Left colon (tissue), 2 donors: Measurements from ENCODE around the gene AFAP1. TPM values are rescaled to one million over a fixed set of nuclear protein-coding genes. Genes with fewer than 3 reads are reported as not detected.
A peak's percentile ranks its signal among the peaks of the same experiment; 100 is the strongest.

Experiments used
- ATAC-seq: fragments of 200-7000 bp; cut with Tn5 transposase; one replicate; pipeline ENCODE4 v1.9.1; 2020; ENCODE audit warnings: mild to moderate bottlenecking, moderate library complexity
- DNase-seq, 2 donors: peaks; one replicate each; pipeline ENCODE4 v3.0.0-alpha.2; 2020
- intact Hi-C, 2 donors: fragments of 100-400 bp; cut with DNase I in 1 of 2; cut with micrococcal nuclease in 1 of 2; formaldehyde crosslinking; loops; one replicate each; pipeline versions ENCODE4 v1.11.2 to v1.14.0; 2022; cut with DNase I, micrococcal nuclease
- total RNA-seq, 2 donors: library from RNA; stranded (reverse); fragmentation: NEBNext Ultra II Directional; extraction: Animal tissue kit (Norgen Biotek cat#: 25700); gene quantifications; one replicate each; pipeline ENCODE4 v1.2.1, GENCODE V29; 2021
- donor health status: DM: no; HTN: no; CAD: no.
- donor health status: DM: yes; HTN: yes; CAD: no.

Gene AFAP1
- total RNA-seq, 2 donors from 2014 or later: 41.2 to 46.2 TPM

DNA sequence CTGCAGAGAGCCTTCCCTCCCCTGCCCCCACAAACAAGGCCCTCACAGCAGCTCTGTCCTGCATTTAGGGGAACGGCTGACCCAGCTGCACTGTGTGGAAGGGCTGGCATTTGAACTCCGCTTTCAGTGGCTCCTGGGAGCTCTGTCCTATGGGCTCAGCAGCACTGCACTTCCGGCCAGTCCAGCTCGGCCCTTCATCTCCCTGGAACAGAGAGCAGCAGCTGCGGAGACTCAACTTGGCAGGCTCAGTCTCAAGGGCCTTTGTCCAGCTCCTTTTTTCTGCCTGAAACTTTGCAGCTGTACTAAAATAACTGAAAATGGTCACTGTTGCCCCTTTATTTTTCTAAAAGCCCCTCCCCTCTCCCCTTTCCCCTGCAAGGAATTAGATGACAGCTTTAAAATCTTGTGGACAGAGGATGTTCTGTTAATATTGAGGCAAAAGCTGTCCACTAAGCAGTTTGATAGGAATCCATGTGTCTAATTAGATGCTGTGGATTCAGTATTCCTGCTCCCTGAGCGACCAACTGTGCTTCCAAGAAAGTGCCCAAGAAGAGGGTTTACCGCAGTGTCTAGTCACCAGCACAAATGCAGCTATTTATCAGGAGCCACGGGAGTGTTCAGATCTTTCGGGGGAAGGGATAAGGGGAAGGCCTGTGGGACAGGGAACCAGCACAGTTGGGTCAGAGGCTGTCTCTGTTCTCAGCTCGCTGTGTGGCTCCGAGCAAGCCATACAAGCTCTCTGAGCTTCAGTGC, 133.1 kb downstream of the AFAP1 start:
- ATAC-seq (peak; percentile 12), DNase-seq (peak; percentile 60 to 67)
- intact Hi-C loops: loop anchor here in 1 of 2 donors (10.0 kb wide), 1 partner anchor 178 kb away; no protein-coding TSS in a partner anchor

- DNase-seq: peak in 1 of 2 donors; percentile 68
- intact Hi-C loops: loop anchor here in 1 of 2 donors (10.0 kb wide), 1 partner anchor 179 kb away; no protein-coding TSS in a partner anchor
- ATAC-seq: peak; percentile 35
Observed at GRCh38 chr4:7805533-7806337, 133.9 kb downstream of the AFAP1 start.

DNA sequence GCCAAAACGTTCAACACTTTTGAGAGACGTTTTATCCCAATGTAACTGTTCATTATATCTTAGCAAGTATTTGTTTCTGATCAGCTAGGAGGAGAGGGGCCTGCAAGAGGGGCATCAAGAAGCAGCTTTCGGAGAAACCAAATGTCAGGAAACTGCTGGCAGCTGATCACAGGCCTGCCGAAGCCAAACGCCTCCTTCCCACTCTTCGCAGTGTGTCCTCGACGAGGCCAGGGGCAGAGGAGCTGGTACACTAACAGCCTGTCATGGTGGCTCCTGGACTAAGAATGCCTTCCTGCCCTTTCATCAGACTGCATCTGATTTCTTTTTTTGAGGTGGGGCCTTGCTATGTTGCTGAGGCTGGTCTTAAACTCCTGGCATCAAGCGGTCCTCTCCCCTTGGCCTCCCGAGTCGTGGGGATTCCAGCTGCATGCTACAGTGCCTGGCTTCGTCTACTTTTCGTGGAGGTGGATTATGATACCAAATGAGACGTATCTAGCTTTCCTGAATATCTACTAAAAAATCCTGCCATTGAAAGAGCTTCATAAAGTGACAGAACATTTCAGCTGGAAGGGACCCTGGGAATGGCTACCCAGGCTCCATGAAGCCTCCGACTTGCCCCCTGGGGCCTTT, 134.8 kb downstream of the AFAP1 start:
- DNase-seq: no peak
- intact Hi-C loops: loop anchor here (5.0 to 10.0 kb wide), 3 partner anchors 43 to 182 kb away; no protein-coding TSS in a partner anchor
- no peak for ATAC-seq

DNA sequence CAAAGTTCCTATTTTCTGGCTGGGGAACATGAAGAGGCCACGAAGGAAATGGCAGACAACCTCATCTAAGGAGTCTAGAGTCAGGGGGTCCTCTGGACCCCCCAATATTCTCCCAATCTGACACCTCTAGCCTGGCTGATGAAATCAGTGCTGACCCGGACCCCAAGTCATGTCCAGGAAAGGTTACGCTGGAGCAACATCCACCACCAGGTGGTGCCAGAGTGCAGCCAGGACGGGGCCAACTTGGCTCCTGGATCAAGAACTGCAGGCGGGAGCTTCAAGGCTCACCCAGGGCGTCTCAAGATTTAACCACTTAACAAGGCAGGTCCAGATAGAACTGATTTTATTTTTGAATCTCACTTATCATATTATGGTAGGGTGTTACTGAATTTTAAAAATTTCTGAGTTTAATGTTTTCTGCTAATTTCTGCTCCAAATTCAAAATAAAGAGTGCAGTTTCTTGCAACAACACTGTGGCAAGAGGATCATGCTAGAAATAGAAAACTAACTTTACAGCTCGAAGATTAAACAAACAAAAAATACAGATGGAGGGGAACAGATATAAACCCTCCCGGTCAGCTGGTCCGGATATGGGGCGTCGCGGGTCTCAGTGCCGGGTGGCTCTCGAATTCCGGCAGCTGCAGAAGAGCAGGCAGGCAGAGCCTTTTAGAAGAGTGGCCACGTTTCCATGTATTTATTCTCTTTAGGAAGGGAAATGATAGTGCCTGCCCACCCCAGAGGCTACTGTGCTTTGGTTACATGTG, 135.5 kb downstream of the AFAP1 start:
- DNase-seq: peak; percentile 73 to 91
- intact Hi-C loops: loop anchor here (5.0 to 10.0 kb wide), 3 partner anchors 42 to 183 kb away; no protein-coding TSS in a partner anchor
- peak; percentile 70 for ATAC-seq

- intact Hi-C loops: loop anchor here (5.0 to 10.0 kb wide), 3 partner anchors 41 to 184 kb away; no protein-coding TSS in a partner anchor
- DNase-seq: no peak
- no peak for ATAC-seq
Observed at GRCh38 chr4:7803371-7803770, 136.3 kb downstream of the AFAP1 start.

DNA sequence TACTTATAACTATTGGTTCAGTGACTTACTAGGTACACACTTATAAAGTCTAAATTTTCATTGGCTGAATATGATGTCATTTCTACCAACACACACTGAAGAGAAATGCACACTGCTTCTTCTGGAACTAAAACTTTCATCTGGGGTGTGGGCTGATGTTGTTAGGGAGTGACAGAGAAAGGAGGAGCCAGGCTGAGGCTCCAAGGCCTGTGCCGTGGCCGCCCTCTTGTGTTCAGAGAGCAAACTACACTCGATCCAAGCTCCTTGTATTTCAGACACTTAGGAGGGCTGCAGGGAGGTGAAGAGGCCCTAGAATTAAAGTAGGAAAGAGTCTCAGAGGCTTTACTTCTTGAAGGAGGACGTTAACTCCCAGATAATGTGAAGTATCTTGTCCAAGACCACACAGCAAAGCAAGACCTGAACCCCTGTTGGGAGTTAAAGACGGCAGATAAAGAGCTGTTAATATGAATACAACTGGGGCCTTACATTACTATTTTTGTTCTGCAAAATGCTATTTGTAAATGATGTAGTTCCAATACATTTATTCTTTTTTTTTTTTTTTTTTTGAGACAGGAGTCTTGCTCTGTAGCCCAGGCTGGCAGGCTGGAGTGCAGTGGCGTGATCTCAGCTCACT, 137.5 kb downstream of the AFAP1 start:
- intact Hi-C loops: loop anchor here (5.0 to 10.0 kb wide), 3 partner anchors 40 to 185 kb away; no protein-coding TSS in a partner anchor
- peak; percentile 80 for ATAC-seq
- peak; percentile 60 to 84 for DNase-seq

DNA sequence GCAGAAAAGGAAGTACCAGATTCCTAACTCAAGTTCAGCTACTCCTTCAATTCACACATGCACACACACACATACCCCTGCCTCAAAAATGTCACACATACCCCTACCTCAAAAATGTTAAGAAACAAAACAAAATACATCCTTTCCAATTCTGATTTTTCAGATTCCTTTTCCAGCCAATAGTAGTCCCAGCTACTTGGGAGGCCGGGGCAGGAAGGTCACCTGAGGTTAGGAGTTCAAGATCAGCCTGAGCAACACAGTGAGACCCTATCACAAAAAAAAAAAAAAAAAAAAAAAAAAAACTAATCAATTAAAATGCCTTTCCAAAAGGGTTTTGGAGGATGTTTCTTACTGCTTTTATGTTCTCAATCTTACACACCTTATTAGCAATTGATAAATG, 138.0 kb downstream of the AFAP1 start:
- ATAC-seq: no peak
- DNase-seq: no peak
- intact Hi-C loops: loop anchor here (5.0 to 10.0 kb wide), 3 partner anchors 39 to 186 kb away; no protein-coding TSS in a partner anchor

GRCh38 chr4:7801001-7801400, 138.7 kb downstream of the AFAP1 start:
- intact Hi-C loops: loop anchor here (5.0 to 10.0 kb wide), 3 partner anchors 39 to 186 kb away; no protein-coding TSS in a partner anchor
- no peak for ATAC-seq
- no peak for DNase-seq

- intact Hi-C loops: loop anchor here (5.0 to 10.0 kb wide), 3 partner anchors 38 to 187 kb away; no protein-coding TSS in a partner anchor
- ATAC-seq (no peak), DNase-seq (no peak)
Observed at GRCh38 chr4:7800410-7800809, 139.3 kb downstream of the AFAP1 start.

DNA sequence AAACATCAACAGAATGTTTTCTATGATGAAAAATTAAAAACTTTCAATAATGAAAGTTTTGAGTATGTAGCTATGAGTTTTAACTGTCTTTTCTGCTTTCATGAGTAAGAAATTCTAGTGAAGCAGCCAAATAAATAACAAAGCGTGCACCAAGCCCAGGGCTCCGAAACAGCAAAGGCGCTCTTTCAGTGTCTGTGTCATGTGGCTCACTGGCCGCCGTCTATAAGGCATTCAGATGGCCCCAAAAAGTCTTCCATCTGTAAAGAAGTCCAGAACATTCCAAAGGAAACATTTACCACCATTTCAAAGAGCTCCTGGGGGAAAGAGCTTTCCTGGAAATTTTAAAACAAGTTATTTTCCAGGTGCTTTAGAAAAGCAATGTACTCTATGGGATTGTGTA, 139.9 kb downstream of the AFAP1 start:
- intact Hi-C loops: loop anchor here (5.0 to 10.0 kb wide), 3 partner anchors 37 to 188 kb away; no protein-coding TSS in a partner anchor
- DNase-seq: no peak
- no peak for ATAC-seq

- DNase-seq (no peak), ATAC-seq (no peak)
- intact Hi-C loops: no loop called here
Observed at GRCh38 chr4:7799306-7799705, 140.4 kb downstream of the AFAP1 start.

GRCh38 chr4:7798178-7798995, 141.3 kb downstream of the AFAP1 start:
- intact Hi-C loops: no loop called here
- DNase-seq (no peak), ATAC-seq (no peak)

DNA sequence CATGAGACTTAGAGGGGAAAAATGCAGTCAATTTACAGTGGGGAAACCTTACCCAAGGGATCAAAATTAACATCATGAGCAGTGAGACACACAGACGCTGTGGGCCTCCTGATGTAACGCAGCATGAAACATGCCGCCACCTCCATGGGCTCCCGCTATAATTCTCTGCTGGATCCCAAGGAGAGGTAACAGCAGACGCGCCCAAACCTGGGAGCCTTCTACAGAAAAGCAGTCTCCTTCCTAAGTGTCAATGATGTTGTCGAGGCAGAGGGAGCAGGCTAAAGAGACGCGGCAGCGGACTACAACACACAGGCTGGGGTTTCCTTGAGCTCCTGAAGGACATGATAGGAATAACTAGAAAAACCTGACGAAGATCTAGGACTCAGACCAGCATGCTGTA, 142.3 kb downstream of the AFAP1 start:
- intact Hi-C loops: no loop called here
- ATAC-seq (no peak), DNase-seq (no peak)

DNA sequence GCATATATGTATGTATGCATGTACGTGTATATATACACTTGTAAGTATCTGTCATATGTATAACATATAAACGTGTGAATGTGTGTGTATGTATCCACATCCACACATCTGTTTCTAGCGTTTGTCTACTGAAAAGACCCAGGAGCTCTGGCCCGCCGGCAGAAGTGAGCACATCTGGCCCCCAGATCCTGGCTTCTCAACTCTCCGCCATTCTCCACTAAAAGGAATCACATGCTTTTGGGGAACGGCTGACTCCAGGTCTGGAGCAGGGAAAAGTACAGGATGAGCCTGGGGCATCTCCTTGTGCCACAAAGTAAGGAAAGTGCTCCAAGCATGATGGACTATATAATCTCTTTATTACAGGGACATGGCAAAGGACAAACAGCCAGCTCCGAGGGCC, 143.7 kb downstream of the AFAP1 start:
- ATAC-seq (no peak), DNase-seq (no peak)
- intact Hi-C loops: no loop called here

- ATAC-seq: no peak
- DNase-seq: no peak
- intact Hi-C loops: no loop called here
Observed at GRCh38 chr4:7793186-7793585, 146.5 kb downstream of the AFAP1 start.

GRCh38 chr4:7792616-7793015, 147.0 kb downstream of the AFAP1 start:
- intact Hi-C loops: no loop called here
- DNase-seq: no peak
- ATAC-seq: no peak

DNA sequence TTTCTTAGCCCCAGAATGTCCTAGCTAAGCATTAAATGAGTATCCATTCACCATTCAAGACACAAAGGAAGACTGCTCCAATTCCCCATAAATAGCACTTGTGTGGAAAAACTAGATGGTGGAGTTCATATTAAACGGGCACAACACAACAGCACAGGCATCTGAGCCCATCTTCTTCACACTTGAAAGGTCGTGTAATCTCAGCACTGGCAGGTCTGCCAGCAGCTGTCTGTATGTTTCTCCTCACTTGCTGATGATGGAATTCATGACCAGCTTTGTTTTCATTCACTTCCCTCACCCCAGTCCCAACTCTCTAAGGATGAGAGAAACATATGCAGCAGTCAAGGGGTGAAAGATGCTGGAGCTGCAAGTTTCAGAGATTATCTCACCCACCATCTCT, 148.7 kb downstream of the AFAP1 start:
- no peak for ATAC-seq
- no peak for DNase-seq
- intact Hi-C loops: no loop called here
